ENCODE data around the gene SUMF1. TPM values are rescaled to one million over a fixed set of nuclear protein-coding genes. Genes with fewer than 3 reads are reported as not detected.

SUMF1 gene
- polyA plus RNA-seq, 1 donor (not counting 4 experiments of a cell fraction or from before 2014, with no cell fraction given), result 36.1 TPM

- DNase-seq (ENCODE audit: low read depth, low spot score), result no peak
- no peak for FAIRE-seq
- dilution Hi-C loops (cut with MboI; ENCODE audit: extremely low pct_ligation_motif_present, low sequenced_read_pairs), result no loop called here
- no peaks in the 10 kb centered on the region for H4K20me1 ChIP-seq (ENCODE audit: control insufficient read depth, extremely low read depth, insufficient read depth, low read length)
- H3K4me3 ChIP-seq (ENCODE audit: control insufficient read depth in 2 of 3, extremely low read depth in 1 of 3, insufficient read depth in 2 of 3, low read depth in 1 of 3, low read length in 3 of 3), result no peak overlapping the region
- TF ChIP-seq EZH2 (IDR thresholded peaks at IDR 0.05; ENCODE audit: low read length), result no peak
- no peak for TF ChIP-seq CTCF (optimal IDR thresholded peaks at IDR 0.05 in 1 of 3, IDR thresholded peaks at IDR 0.05 in 1 of 3, conservative IDR thresholded peaks at IDR 0.05 in 1 of 3; ENCODE audit: extremely low read depth in 1 of 3, insufficient read depth in 2 of 3, low read length in 3 of 3)
- peaks cover 10% of the 10 kb centered on the region for H3K27me3 ChIP-seq (ENCODE audit: control insufficient read depth, extremely low read depth, insufficient read depth, low read length)
- no peak overlapping the region for H3K4me2 ChIP-seq (ENCODE audit: control insufficient read depth, extremely low read depth, insufficient read depth, low read depth, low read length)
- no peaks in the 10 kb centered on the region for H3K36me3 ChIP-seq (ENCODE audit: control insufficient read depth in 2 of 2, extremely low read depth in 1 of 2, insufficient read depth in 2 of 2, low read length in 2 of 2)
- no peaks in the 10 kb centered on the region for H3K4me1 ChIP-seq (ENCODE audit: control insufficient read depth, extremely low read depth, insufficient read depth, low read length)
- H3K79me2 ChIP-seq (ENCODE audit: control insufficient read depth, insufficient read depth, low read length), result no peaks in the 10 kb centered on the region
- no peak overlapping the region for H3K27ac ChIP-seq (ENCODE audit: control insufficient read depth, insufficient read depth, low read length)
- no peaks in the 10 kb centered on the region for H3K9me1 ChIP-seq (ENCODE audit: control insufficient read depth, extremely low read depth, insufficient read depth, low read length)
- H2AFZ ChIP-seq (ENCODE audit: control insufficient read depth, low read length), result no peak overlapping the region
- H3K9me3 ChIP-seq (ENCODE audit: control insufficient read depth, low read depth, low read length), result no peaks in the 10 kb centered on the region
- no peak overlapping the region for H3K9ac ChIP-seq (ENCODE audit: control insufficient read depth, extremely low read depth, insufficient read depth, low read length)
Measured at GRCh38 chr3:4475804-4476203, 8.7 kb upstream of the SUMF1 start.

GRCh38 chr3:4474683-4475490 is 7.8 kb upstream of the SUMF1 start:
- no peaks in the 10 kb centered on the region for H3K36me3 ChIP-seq (ENCODE audit: control insufficient read depth in 2 of 2, extremely low read depth in 1 of 2, insufficient read depth in 2 of 2, low read length in 2 of 2)
- H3K27ac ChIP-seq (ENCODE audit: control insufficient read depth, insufficient read depth, low read length), result no peak overlapping the region
- H3K9me3 ChIP-seq (ENCODE audit: control insufficient read depth, low read depth, low read length), result no peaks in the 10 kb centered on the region
- no peak for TF ChIP-seq EZH2 (IDR thresholded peaks at IDR 0.05; ENCODE audit: low read length)
- no peak for TF ChIP-seq CTCF (optimal IDR thresholded peaks at IDR 0.05 in 1 of 3, IDR thresholded peaks at IDR 0.05 in 1 of 3, conservative IDR thresholded peaks at IDR 0.05 in 1 of 3; ENCODE audit: extremely low read depth in 1 of 3, insufficient read depth in 2 of 3, low read length in 3 of 3)
- H3K9me1 ChIP-seq (ENCODE audit: control insufficient read depth, extremely low read depth, insufficient read depth, low read length), result no peaks in the 10 kb centered on the region
- peaks cover 10% of the 10 kb centered on the region for H3K27me3 ChIP-seq (ENCODE audit: control insufficient read depth, extremely low read depth, insufficient read depth, low read length)
- no peak overlapping the region for H3K9ac ChIP-seq (ENCODE audit: control insufficient read depth, extremely low read depth, insufficient read depth, low read length)
- H4K20me1 ChIP-seq (ENCODE audit: control insufficient read depth, extremely low read depth, insufficient read depth, low read length), result no peaks in the 10 kb centered on the region
- no peak overlapping the region for H3K4me3 ChIP-seq (ENCODE audit: control insufficient read depth in 2 of 3, extremely low read depth in 1 of 3, insufficient read depth in 2 of 3, low read depth in 1 of 3, low read length in 3 of 3)
- no peak overlapping the region for H2AFZ ChIP-seq (ENCODE audit: control insufficient read depth, low read length)
- dilution Hi-C loops (cut with MboI; ENCODE audit: extremely low pct_ligation_motif_present, low sequenced_read_pairs), result no loop called here
- H3K4me2 ChIP-seq (ENCODE audit: control insufficient read depth, extremely low read depth, insufficient read depth, low read depth, low read length), result no peak overlapping the region
- H3K79me2 ChIP-seq (ENCODE audit: control insufficient read depth, insufficient read depth, low read length), result no peaks in the 10 kb centered on the region
- no peak for FAIRE-seq
- DNase-seq (ENCODE audit: low read depth, low spot score), result no peak
- H3K4me1 ChIP-seq (ENCODE audit: control insufficient read depth, extremely low read depth, insufficient read depth, low read length), result no peaks in the 10 kb centered on the region

Data from keratinocyte (primary cell).